HG02763 (cell line): Measurements from ENCODE around the gene PCNP.
A peak's percentile ranks its signal among the peaks of the same experiment; 100 is the strongest.
"Not testable (repeated sequence)": the region's sequence is repeated elsewhere in the genome, so short reads cannot be mapped to it uniquely, and the experiment has no call there.

ENCODE experiments used
- ATAC-seq: cut with Tn5 transposase; IDR thresholded peaks from one replicate; pipeline ENCODE4 v1.9.1; 2021; ENCODE audit warnings: mild to moderate bottlenecking, moderate library complexity; ENCODE audit not compliant: unreplicated experiment

Gene PCNP

GRCh38 chr3:101561630-101562328 is 12.2 kb upstream of the PCNP start, which contains the start of gene TRMT10C:
TRMT10C (plus strand) TSS chr3:101561868; CDS start chr3:101564782, 2,914 bp downstream.
- ATAC-seq: peak; percentile 99

GRCh38 chr3:101567528-101568317 is 6.3 kb upstream of the PCNP start:
- no peak for ATAC-seq

DNA sequence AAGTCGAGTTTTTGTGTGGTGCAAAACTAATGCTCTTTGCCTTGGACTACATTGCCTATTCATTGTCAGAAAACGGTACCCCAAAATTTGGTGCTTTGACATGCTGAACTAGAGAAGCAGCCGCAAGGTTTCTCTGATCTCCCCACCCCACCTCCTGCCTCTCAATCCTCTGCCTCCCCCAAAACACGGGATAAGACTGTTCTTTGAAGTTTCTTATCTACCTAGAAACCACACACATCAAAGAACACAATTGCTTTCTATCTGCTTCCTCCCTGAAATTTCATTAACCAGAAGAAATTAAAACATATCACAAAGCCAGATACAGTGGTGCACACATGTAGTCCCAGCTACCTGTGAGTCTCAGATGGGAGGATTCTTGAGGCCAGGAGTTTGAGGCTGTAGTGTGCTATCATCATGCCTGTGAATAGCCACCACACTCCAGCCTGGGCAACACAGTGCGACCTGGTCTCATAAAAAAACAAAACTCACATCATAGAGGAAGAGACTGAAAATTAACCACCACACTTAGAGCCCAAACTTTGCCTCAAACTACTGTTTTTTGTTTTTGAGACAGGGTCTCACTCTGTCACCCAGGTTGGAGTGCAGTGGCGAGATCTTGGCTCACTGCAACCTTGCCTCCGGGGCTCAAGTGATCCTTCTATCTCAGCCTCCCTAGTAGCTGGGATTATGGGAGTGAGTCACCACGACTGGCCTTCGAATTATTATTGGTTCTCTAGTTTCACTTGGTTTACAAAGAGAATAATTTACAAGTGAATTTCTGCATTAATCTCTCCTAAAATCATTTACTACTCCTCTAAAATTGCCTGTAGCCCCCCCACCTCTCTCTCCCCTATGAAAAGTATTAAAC is 2.7 kb upstream of the PCNP start:
- ATAC-seq: no peak

DNA sequence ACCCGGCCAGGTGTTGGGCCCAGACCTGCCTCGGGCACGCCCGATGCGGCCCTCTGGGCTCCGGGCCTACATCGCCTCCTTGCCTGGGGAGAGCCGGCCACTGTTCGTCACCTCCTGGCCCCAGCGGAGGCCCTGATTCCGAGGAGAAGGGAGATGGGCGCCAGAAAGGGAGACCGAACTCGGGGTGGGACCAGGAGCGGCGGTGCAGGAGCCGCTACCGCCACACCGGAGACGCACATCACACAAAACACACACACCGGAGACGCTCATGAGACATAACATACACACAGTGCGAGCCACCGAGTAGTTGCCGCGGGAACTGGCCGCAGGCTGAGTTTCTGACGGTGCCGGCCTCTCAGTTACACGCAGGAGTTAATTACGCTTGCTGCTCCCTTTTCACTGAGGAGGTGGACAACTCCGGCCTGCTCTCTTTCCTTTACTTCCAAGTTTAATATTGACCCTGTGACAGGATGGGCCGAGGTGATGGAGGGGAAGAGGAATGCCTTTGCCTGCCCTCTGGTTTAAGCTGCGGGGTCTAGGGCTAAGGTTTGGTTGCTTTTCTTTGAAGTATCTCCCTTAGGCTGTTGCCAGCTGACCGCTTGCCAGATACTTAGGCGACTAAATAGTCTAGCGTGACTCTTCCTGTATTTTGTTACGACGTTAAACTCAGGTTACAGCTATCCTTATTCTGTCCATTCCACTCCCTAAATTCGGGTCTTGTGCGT is 570 bp downstream of the PCNP start:
- peak; percentile 35 for ATAC-seq

DNA sequence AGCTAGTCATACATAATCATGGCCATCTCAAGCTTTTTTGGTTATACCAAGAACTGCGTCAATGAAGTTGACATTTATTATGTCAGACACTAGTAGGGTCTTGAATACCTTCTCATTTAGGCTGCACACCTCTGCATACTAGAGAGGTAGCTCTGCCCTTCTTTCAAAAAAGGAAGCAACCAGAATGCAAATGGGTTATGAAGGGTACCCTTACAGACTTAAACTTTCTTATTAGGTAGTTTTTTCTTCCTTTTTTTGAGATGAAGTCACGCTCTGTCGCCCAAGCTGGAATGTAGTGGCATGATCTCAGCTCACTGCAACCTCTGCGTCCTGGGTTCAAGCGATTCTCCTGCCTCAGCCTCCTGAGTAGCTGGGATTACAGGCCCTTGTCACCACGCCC is 3.3 kb downstream of the PCNP start:
- ATAC-seq: no peak

DNA sequence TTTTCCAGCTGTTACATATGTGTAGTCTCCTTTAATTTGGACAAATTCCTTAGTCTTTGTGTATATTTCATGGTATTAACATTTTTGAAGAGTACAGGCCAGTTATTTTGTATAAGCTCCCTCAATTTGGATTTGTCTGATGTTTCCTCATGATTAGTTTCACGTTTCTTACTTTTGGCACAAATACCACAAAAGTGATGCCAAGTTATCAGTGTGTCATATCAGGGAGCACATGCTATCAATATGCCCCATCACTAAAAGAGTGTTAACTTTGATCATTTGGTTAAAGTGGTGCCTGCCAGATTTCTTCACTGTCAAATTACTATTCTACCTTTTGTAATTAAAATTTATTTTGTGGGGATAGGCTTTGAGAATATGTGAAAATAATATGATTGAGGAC is 14.6 kb downstream of the PCNP start:
- ATAC-seq: no peak

GRCh38 chr3:101591071-101591470 is 17.1 kb downstream of the PCNP start:
- no peak for ATAC-seq

- ATAC-seq: no peak
Measured at GRCh38 chr3:101602731-101603130, 28.8 kb downstream of the PCNP start.

DNA sequence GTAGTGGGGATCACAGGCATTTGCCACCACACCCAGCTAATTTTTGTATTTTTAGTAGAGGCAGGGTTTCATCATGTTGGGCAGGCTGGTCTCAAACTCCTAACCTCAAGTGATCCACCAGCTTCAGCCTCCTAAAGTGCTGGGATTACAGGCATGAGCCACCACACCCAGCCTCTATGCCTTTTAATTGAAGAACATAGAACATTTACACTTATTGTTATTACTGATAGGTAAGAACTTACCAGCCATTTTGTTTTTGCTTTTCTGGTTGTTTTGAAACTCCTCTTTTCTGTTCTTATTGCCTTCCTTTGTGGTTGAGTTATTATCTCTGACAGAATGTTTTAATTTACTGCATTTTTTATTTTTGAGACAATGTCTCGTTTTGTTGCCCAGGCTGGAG is 29.2 kb downstream of the PCNP start:
- ATAC-seq: no peak

- not testable (repeated sequence) for ATAC-seq
Measured at GRCh38 chr3:101605398-101605797, 31.4 kb downstream of the PCNP start.

DNA sequence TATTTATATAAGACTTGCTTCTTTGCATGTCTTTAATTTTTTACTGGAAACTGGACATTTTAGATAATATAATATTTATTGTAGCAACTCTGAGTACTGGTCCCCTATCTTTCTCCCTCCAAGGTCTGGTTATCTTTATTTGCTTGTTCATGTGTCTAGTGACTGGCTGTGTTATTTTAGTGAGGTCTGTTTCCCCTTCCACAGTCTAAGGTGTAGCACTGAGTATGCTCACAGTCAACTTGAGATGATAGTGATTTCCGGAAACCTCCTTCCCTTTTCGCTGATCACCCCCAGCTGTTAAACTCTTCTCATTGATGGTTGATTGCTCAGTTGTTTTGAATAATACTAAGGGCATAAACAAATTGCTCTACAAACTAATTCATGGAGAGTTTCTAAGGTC is 37.0 kb downstream of the PCNP start:
- no peak for ATAC-seq

GRCh38 chr3:101613014-101613413 is 39.0 kb downstream of the PCNP start:
- ATAC-seq: not testable (repeated sequence)

DNA sequence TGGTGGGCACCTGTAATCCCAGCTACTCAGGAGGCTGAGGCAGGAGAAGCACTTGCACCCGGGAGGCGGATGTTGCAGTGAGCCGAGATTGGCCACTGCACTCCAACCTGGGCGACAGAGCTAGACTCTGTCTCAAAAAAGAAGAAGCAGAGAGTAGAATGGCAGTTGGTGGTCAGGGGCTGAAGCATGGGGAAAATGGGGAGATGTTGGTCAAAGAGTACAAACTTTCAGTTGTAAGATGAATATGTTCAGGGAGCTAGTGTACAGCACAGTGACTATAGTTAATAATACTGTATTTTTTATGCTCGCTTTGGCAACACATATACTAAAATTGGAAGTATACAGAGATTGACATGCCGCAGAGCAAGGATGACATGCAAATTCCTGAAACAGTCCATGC is 41.5 kb downstream of the PCNP start:
- ATAC-seq: no peak

GRCh38 chr3:101617478-101617877 is 43.5 kb downstream of the PCNP start:
- ATAC-seq: no peak

DNA sequence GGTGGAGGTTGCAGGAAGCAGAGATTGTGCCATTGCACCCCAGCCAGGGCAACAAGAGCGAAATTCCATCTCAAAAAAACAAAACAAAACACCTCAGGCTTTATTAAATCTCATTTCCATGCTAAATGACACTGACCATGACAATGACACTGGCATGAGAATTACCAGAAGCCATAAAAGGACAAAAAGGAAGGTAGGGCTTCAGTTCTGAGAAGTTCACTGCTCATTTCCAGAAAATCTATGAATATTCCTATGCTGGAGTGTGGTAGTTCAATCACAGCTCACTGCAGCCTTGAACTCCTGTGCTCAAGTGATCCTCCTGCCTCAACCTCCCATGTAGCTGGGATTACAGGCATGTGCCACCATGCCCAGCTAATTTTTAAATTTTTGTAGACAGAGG is 44.7 kb downstream of the PCNP start:
- no peak for ATAC-seq

GRCh38 chr3:101619734-101620133 is 45.8 kb downstream of the PCNP start:
- ATAC-seq: no peak

- no peak for ATAC-seq
Measured at GRCh38 chr3:101623656-101624055, 49.7 kb downstream of the PCNP start.

DNA sequence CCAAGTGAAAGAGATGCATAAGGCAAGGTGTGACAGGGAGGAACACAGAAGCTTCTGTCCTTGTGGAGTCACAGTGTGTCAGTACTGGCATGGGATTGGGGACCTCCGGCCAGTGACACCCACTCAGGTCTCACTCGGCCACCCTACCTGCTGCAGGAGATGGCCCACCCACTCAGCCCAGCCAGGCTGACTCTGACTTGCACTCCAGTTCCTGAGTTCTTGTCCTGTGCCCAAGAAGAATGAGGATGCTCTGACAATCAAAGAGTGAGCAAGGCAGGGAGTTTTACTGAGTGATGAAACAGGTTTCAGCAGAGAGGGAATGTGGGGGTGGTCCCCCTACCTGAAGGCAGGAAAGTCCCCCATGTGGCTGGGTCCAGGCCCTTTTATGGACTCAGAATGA is 50.9 kb downstream of the PCNP start:
- ATAC-seq: no peak

- ATAC-seq: no peak
Measured at GRCh38 chr3:101625879-101626278, 51.9 kb downstream of the PCNP start.

DNA sequence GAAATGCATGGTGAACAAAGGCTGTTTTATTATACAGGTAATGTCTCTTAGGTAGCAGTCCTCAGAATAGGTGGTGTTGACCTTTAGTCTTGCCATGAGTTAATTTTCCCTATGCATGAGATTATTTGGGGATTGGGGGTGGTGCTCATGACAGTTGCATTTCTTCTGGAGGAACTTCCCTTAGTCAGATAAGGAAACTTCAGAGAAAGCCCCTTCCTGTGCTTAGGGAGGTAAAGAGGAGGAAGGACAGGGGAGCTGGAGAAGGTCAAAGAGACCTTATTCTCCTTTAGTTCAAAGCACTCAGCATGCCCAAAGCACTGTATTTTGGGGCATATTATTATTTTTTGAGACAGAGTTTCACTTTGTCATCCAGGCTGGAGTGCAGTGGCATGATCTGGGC is 55.2 kb downstream of the PCNP start:
- ATAC-seq: no peak
